NCI-H82 (cell line): ENCODE data around the gene FOXO1.
"Not testable (repeated sequence)": the region's sequence is repeated elsewhere in the genome, so short reads cannot be mapped to it uniquely, and the experiment has no call there.

Source experiments
- DNase-seq: peaks from one replicate; lab custom pipeline; 2025; lab: John Stamatoyannopoulos, UW

FOXO1 gene

GRCh38 chr13:40666045-40666932 lies at the start of gene FOXO1:
FOXO1 (minus strand) TSS chr13:40666641; CDS start chr13:40666212, 429 bp downstream.
- peak; percentile 91 for DNase-seq

- DNase-seq, result not testable (repeated sequence)
Measured at GRCh38 chr13:40714433-40714832, 48.0 kb upstream of the FOXO1 start.

GRCh38 chr13:40706439-40706838 lies 40.0 kb upstream of the FOXO1 start:
- DNase-seq, result no peak

GRCh38 chr13:40697711-40698110 lies 31.3 kb upstream of the FOXO1 start:
- DNase-seq, result no peak

GRCh38 chr13:40694426-40694825 lies 28.0 kb upstream of the FOXO1 start:
- no peak for DNase-seq

GRCh38 chr13:40692946-40693345 lies 26.5 kb upstream of the FOXO1 start:
- DNase-seq, result no peak

- no peak for DNase-seq
Measured at GRCh38 chr13:40688781-40689180, 22.3 kb upstream of the FOXO1 start.

GRCh38 chr13:40682449-40683240 lies 16.2 kb upstream of the FOXO1 start:
- peak; percentile 60 for DNase-seq

GRCh38 chr13:40681341-40682146 lies 15.1 kb upstream of the FOXO1 start:
- no peak for DNase-seq

GRCh38 chr13:40680659-40681323 lies 14.3 kb upstream of the FOXO1 start:
- peak; percentile 32 for DNase-seq

GRCh38 chr13:40679480-40679985 lies 13.1 kb upstream of the FOXO1 start:
- no peak for DNase-seq

- DNase-seq, result no peak
Measured at GRCh38 chr13:40677064-40677463, 10.6 kb upstream of the FOXO1 start.

GRCh38 chr13:40676007-40676406 lies 9.6 kb upstream of the FOXO1 start:
- no peak for DNase-seq

GRCh38 chr13:40673414-40673813 lies 7.0 kb upstream of the FOXO1 start:
- no peak for DNase-seq

GRCh38 chr13:40672765-40673397 lies 6.4 kb upstream of the FOXO1 start:
- DNase-seq, result no peak

GRCh38 chr13:40671956-40672764 lies 5.7 kb upstream of the FOXO1 start:
- peak; percentile 27 for DNase-seq

- no peak for DNase-seq
Measured at GRCh38 chr13:40670307-40670706, 3.9 kb upstream of the FOXO1 start.

GRCh38 chr13:40668335-40668734 lies 1.9 kb upstream of the FOXO1 start:
- DNase-seq, result peak; percentile 58

GRCh38 chr13:40667622-40667978 lies 1.2 kb upstream of the FOXO1 start:
- no peak for DNase-seq
